ENCODE results near the gene TSPYL1.

DNA sequence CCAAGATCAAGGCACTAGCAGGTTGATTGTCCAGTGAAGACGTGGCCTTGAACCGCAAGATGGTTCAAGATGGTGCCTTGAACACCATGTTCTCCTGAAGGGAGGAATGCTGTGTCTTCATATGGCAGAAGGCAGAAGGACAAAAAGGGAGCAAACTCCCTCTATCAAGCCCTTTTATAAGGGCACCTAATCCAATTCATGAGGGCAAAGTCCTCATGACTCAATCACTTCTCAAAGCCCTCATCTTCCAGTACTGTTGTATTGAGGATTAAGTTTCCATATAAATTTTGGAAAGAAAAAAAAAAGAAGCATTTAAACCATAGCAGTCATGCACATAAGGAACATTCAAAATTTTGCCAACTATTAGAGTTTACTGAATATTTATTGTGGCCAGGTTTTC, 29.9 kb upstream of the TSPYL1 start:
- TF ChIP-seq EZH2 (IDR thresholded peaks at IDR 0.05; ENCODE audit: insufficient read depth, poor library complexity, severe bottlenecking): no peak
- TF ChIP-seq EZH2phosphoT487 (IDR thresholded peaks at IDR 0.05; ENCODE audit: insufficient read depth, low read depth): no peak
